GM21381 (cell line): ENCODE results near the gene FAM72A.
"Not testable (repeated sequence)": the region's sequence is repeated elsewhere in the genome, so short reads cannot be mapped to it uniquely, and the experiment has no call there.

Experiments used
- ATAC-seq: cut with Tn5 transposase; IDR thresholded peaks from one replicate; pipeline ENCODE4 v1.9.1; 2021; ENCODE audit warnings: mild to moderate bottlenecking, moderate library complexity; ENCODE audit not compliant: unreplicated experiment

FAM72A gene

GRCh38 chr1:206173110-206173719 lies 29.4 kb downstream of the FAM72A start:
- ATAC-seq, result not testable (repeated sequence)

GRCh38 chr1:206169794-206170193 lies 32.8 kb downstream of the FAM72A start:
- ATAC-seq, result not testable (repeated sequence)

GRCh38 chr1:206167350-206168029 lies 35.1 kb downstream of the FAM72A start:
- ATAC-seq, result peak; percentile 52

GRCh38 chr1:206145771-206146290 lies 56.8 kb downstream of the FAM72A start:
- no peak for ATAC-seq

GRCh38 chr1:206144605-206145004 lies 58.0 kb downstream of the FAM72A start:
- no peak for ATAC-seq

GRCh38 chr1:206143537-206144172 lies 59.0 kb downstream of the FAM72A start:
- ATAC-seq, result no peak

GRCh38 chr1:206142770-206143169 lies 59.9 kb downstream of the FAM72A start:
- no peak for ATAC-seq

- ATAC-seq, result no peak
Measured at GRCh38 chr1:206142011-206142410, 60.6 kb downstream of the FAM72A start.

- ATAC-seq, result no peak
Measured at GRCh38 chr1:206136241-206136640, 66.4 kb downstream of the FAM72A start.
